A549 (cell line): ENCODE measurements around the gene HOXA4. TPM values are rescaled to one million over a fixed set of nuclear protein-coding genes. Genes with fewer than 3 reads are reported as not detected.

Experiments used
- ATAC-seq, 2 experiments: fragments of 200-7000 bp in 1 of 2; fragments of >200 bp in 1 of 2; cut with Nextera tagmentation in 1 of 2; cut with Tn5 transposase in 1 of 2; 3 replicates each; pipeline versions ENCODE4 v1.8.0 to v1.9.1; 2018 to 2020; ENCODE audit warnings: mild to moderate bottlenecking in 1 of 2, moderate library complexity in 1 of 2
- CTCF ChIA-PET: fragments of 300-600 bp; sonication (Branson Sonifier 250); formaldehyde crosslinking; extraction: SDS; loops from one replicate; lab custom pipeline; 2021; ENCODE audit warnings: antibody characterized with exemption, inconsistent platforms; lab: Yijun Ruan, JAX
- POLR2A ChIA-PET: fragments of 350-600 bp; formaldehyde crosslinking; extraction: SDS; loops from one replicate; lab custom pipeline; 2021; ENCODE audit warnings: antibody characterized with exemption, inconsistent platforms; lab: Yijun Ruan, JAX
- DNase-seq, 2 experiments: peaks; one replicate each; pipeline versions ENCODE4 v3.0.0 to v3.0.0-alpha.2; 2011 to 2016; ENCODE audit warnings: low read depth in 1 of 2, low spot score in 1 of 2
- FAIRE-seq: peaks from 2 replicates; lab custom pipeline; 2011; peaks lifted over from hg19 to GRCh38; lab: Jason Lieb, UNC
- H3K27ac ChIP-seq, 2 experiments: fragments of >200 bp; sonication (Bioruptor Twin); formaldehyde crosslinking; 3 replicates each; pipeline ENCODE4 v1.5.1; 2016 to 2017
- H3K4me1 ChIP-seq: fragments of >200 bp; sonication (Bioruptor Twin); formaldehyde crosslinking; 3 replicates; pipeline ENCODE4 v1.6.1; 2016
- H3K4me2 ChIP-seq: fragments of >200 bp; sonication (Bioruptor Twin); formaldehyde crosslinking; 3 replicates; pipeline ENCODE4 v1.6.1; 2016
- H3K4me3 ChIP-seq: fragments of >200 bp; sonication (Bioruptor Twin); formaldehyde crosslinking; 3 replicates; pipeline ENCODE4 v1.5.1; 2016
- H3K9me3 ChIP-seq: fragments of >200 bp; sonication (Bioruptor Twin); formaldehyde crosslinking; 3 replicates; pipeline ENCODE4 v1.6.1; 2016
- BCL3 ChIP-seq: fragments of >200 bp; sonication (Bioruptor Twin); formaldehyde crosslinking; IDR thresholded peaks from 3 replicates; pipeline ENCODE4 v1.6.1; 2016
- CBX2 ChIP-seq: fragments of 200-600 bp; sonication (generic); IDR thresholded peaks from 2 replicates; pipeline ENCODE4 v1.6.1; 2016; ENCODE audit warnings: low read depth, mild to moderate bottlenecking, borderline replicate concordance
- CHD2 ChIP-seq: fragments of 150-350 bp; IDR thresholded peaks from 2 replicates; pipeline ENCODE4 v1.6.1; 2014; ENCODE audit warnings: low read length; ENCODE audit not compliant: partially characterized antibody
- CHD4 ChIP-seq: fragments of 200-600 bp; sonication (generic); IDR thresholded peaks from 2 replicates; pipeline ENCODE4 v1.6.1; 2016; ENCODE audit warnings: antibody characterized with exemption, mild to moderate bottlenecking, borderline replicate concordance
- CTCF ChIP-seq: fragments of >200 bp; sonication (Bioruptor Twin); formaldehyde crosslinking; IDR thresholded peaks from 3 replicates; pipeline ENCODE4 v1.5.1; 2016
- E2F6 ChIP-seq: IDR thresholded peaks from 2 replicates; pipeline ENCODE4 v1.6.1; 2012; ENCODE audit warnings: low read depth, borderline replicate concordance
- ELK1 ChIP-seq: fragments of 150-350 bp; IDR thresholded peaks from 2 replicates; pipeline ENCODE4 v1.6.1; 2014; ENCODE audit warnings: low read depth, mild to moderate bottlenecking, low read length
- ESRRA ChIP-seq: fragments of 150-350 bp; IDR thresholded peaks from 2 replicates; pipeline ENCODE4 v1.6.1; 2014; ENCODE audit warnings: mild to moderate bottlenecking, low read length, borderline replicate concordance
- FOXS1 ChIP-seq: fragments of 250-450 bp; sonication (Bioruptor Pico); IDR thresholded peaks from 2 replicates; pipeline ENCODE4 v1.5.0; 2020; ENCODE audit warnings: mild to moderate bottlenecking, moderate library complexity
- HOXB5 ChIP-seq: fragments of 250-450 bp; sonication (Bioruptor Pico); IDR thresholded peaks from 2 replicates; pipeline ENCODE4 v1.5.0; 2020; ENCODE audit warnings: mild to moderate bottlenecking, moderate library complexity
- JUN ChIP-seq, 2 experiments: fragments of >200 bp; sonication (Bioruptor Twin); formaldehyde crosslinking; IDR thresholded peaks; 2 replicates in 1 of 2; 3 replicates in 1 of 2; pipeline ENCODE4 v1.6.1; 2016 to 2017
- JUNB ChIP-seq: fragments of >200 bp; sonication (Bioruptor Twin); formaldehyde crosslinking; IDR thresholded peaks from 2 replicates; pipeline ENCODE4 v1.6.1; 2016
- MYC ChIP-seq: IDR thresholded peaks from 2 replicates; pipeline ENCODE4 v1.6.1; 2012; ENCODE audit warnings: mild to moderate bottlenecking, inconsistent platforms, low read length, improper control_type of control experiment, borderline replicate concordance
- PBX3 ChIP-seq: IDR thresholded peaks from 2 replicates; pipeline ENCODE4 v1.6.1; 2012
- POLR2AphosphoS2 ChIP-seq: conservative IDR thresholded peaks from 2 replicates; pipeline ENCODE4 v1.6.1; 2012; ENCODE audit warnings: low read length, improper control_type of control experiment, inconsistent platforms
- RARB ChIP-seq: fragments of 250-450 bp; sonication (Bioruptor Pico); IDR thresholded peaks from 2 replicates; pipeline ENCODE4 v1.8.0; 2021; ENCODE audit warnings: mild to moderate bottlenecking, moderate library complexity
- RFX5 ChIP-seq: fragments of 450-650 bp; IDR thresholded peaks from 2 replicates; pipeline ENCODE4 v1.7.1; 2014; ENCODE audit warnings: antibody characterized with exemption, mild to moderate bottlenecking, moderate library complexity
- RNF2 ChIP-seq: fragments of 200-600 bp; sonication (generic); IDR thresholded peaks from 2 replicates; pipeline ENCODE4 v1.6.1; 2016; ENCODE audit warnings: low read depth, mild to moderate bottlenecking, antibody characterized with exemption, moderate library complexity, borderline replicate concordance
- USF2 ChIP-seq: fragments of 450-650 bp; IDR thresholded peaks from 2 replicates; pipeline ENCODE4 v1.6.1; 2014; ENCODE audit warnings: antibody characterized with exemption
- ZFP36 ChIP-seq: fragments of 450-650 bp; IDR thresholded peaks from 2 replicates; pipeline ENCODE4 v1.6.1; 2014; ENCODE audit warnings: borderline replicate concordance; ENCODE audit not compliant: partially characterized antibody
- ZNF302 ChIP-seq: fragments of 250-450 bp; sonication (Bioruptor Pico); IDR thresholded peaks from 2 replicates; pipeline ENCODE4 v1.9.0; 2021; ENCODE audit warnings: inconsistent platforms, mild to moderate bottlenecking, moderate library complexity
- WGBS: methylation state at CpG from one replicate; pipeline ENCODE4 v1.1.6; 2017; ENCODE audit errors: missing lambda C conversion rate; 5-methylcytosine and 5-hydroxymethylcytosine counted together
- polyA plus RNA-seq, 4 experiments: library from polyadenylated mRNA; depleted of rRNA in 3 of 4; stranded (reverse); fragments of >200 nt; fragmentation: RNase III in 1 of 4; extraction: RNeasy Plus Mini Kit Qiagen cat#74134 plus additional on column Dnase treatment in 1 of 4; gene quantifications; 2 replicates in 3 of 4; 3 replicates in 1 of 4; pipeline ENCODE4 v1.2.3, GENCODE V29; 2011 to 2017

The HOXA4 gene
- polyA plus RNA-seq, 2 of the 4 experiments (the other 2 are of a cell fraction) = 2.1 to 2.6 TPM

GRCh38 chr7:27138472-27138871 lies 7.9 kb upstream of the HOXA4 start (continued):
- no peak for TF ChIP-seq RFX5
- TF ChIP-seq CHD4 = no peak
- TF ChIP-seq, all 56 proteins: peak for 0

GRCh38 chr7:27137640-27138315 lies 7.2 kb upstream of the HOXA4 start:
- no peak for ATAC-seq
- POLR2A ChIA-PET = no interaction called here
- DNase-seq = peak in 1 of 2 experiments; percentile 36
- H3K27ac ChIP-seq = peak overlapping the region in 1 of 2 experiments; percentile 82; a peak in 1 of 6 replicates
- TF ChIP-seq RNF2 (no peak), ZFP36 (no peak), ESRRA (no peak), CHD2 (no peak), MYC (no peak), CBX2 (no peak), E2F6 (no peak), JUNB (no peak), PBX3 (no peak), CTCF (no peak), USF2 (no peak), POLR2AphosphoS2 (no peak), FOXS1 (CRISPR knock-in tag) (no peak), BCL3 (no peak), ZNF302 (CRISPR knock-in tag) (no peak), HOXB5 (no peak), RARB (no peak), JUN (IDR thresholded peaks at IDR 0.05) (no peak), ELK1 (no peak)
- 93% methylated on average over 2 of the region's 2 CpGs for WGBS
- CTCF ChIA-PET = no interaction called here
- H3K4me2 ChIP-seq = peak overlapping the region; percentile 5; the same call in 1 of the 3 replicates
- H3K4me1 ChIP-seq = peaks cover 52% of the 10 kb centered on the region
- no peaks in the 10 kb centered on the region for H3K9me3 ChIP-seq
- no peak overlapping the region for H3K4me3 ChIP-seq
- FAIRE-seq = no peak
